ENCODE measurements around the gene XG. TPM values are rescaled to one million over a fixed set of nuclear protein-coding genes. Genes with fewer than 3 reads are reported as not detected.
"Not testable (repeated sequence)": the region's sequence is repeated elsewhere in the genome, so short reads cannot be mapped to it uniquely, and the experiment has no call there.

Gene XG
- total RNA-seq, 2 experiments from 2014 or later, result not detected

DNA sequence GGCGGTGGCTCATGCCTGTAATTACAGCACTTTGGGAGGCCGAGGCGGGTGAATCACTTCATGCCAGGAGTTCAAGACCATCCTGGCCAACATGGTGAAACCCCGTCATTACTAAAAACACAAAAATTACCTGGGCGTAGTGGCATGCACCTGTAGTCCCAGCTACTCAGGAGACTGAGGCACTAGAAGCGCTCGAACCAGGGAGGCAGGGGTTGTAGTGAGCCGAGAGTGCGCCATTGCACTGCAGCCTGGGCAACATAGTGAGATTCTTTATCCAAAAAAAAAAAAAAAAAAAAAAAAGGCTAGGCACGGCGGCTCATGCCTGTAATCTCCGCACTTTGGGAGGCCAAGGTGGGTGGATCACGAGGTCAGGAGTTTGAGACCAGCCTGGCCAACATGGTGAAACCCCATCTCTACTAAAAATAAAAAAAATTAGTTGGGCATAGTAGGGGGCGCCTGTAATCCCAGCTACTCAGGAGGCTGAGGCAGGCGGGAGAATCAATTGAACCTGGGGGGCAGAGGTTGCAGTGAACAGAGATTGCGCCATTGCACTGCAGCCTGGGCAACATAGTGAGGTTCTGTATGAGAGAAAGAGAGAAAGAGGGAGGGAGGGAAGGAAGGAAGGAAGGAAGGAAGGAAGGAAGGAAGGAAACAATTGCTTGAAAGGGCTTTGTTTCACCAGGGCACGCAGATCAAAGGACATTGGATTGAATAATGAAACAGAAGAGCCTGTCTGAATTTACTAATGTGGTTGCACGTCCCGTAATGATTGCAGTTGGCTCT lies 13.1 kb downstream of the XG start:
- ATAC-seq; CTCF ChIA-PET; H3K4me1 Mint-ChIP-seq; H3K27ac Mint-ChIP-seq; H3K27me3 Mint-ChIP-seq; H3K4me3 Mint-ChIP-seq; H3K36me3 Mint-ChIP-seq (ENCODE audit: low read depth); intact Hi-C loops (cut with DNase I, micrococcal nuclease); POLR2A ChIA-PET; H3K9me3 Mint-ChIP-seq (ENCODE audit: low read depth); DNase-seq: not testable (repeated sequence)

DNA sequence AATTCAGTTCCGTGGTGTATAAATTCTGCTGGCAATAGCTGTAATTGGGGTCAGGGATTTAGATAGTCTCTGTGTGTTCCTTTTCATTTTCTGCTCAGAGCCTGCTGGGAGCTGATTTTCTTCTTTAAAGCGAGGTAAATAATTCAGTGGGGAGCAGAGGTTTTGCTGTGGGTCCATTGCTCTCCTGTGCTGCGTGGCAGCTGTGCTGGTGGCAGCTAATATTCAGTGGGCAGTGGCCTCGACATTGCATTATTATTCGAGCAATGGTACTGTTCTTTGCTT lies 13.7 kb downstream of the XG start:
- Mint-ChIP-seq H3K4me1 (peaks cover 5% of the 10 kb centered on the region), H3K4me3 (no peak overlapping the region), H3K9me3 (ENCODE audit: low read depth) (no peaks in the 10 kb centered on the region), H3K27ac (no peak overlapping the region), H3K36me3 (ENCODE audit: low read depth) (no peaks in the 10 kb centered on the region), H3K27me3 (peaks cover 5% of the 10 kb centered on the region)
- ChIA-PET CTCF (no interaction called here), POLR2A (no interaction called here)
- DNase-seq (no peak), ATAC-seq (no peak)
- intact Hi-C loops (cut with DNase I, micrococcal nuclease), result no loop called here

DNA sequence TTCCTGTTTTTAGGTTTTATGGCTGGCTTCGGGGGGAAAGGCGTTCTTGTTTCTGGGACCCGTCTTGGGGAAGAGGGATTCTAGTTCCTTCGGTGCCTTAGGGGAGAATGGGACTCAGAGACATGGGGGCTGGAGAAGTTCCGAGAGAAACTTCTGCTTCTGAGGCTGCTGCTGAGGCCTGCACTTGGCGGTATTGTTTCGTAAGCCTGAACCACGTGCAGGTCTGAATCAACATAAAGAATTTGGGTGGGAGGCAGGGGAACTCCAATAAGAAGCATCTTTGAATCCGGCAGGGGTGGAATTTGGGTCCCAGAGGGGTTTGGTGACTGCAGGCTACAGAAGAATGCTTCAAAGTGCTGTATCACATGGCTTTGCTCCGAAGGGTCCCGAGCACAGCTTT lies 15.1 kb downstream of the XG start:
- DNase-seq (no peak), ATAC-seq (no peak)
- peaks cover 5% of the 10 kb centered on the region for H3K4me1 Mint-ChIP-seq
- no peak overlapping the region for H3K27ac Mint-ChIP-seq
- peaks cover 6% of the 10 kb centered on the region for H3K27me3 Mint-ChIP-seq
- intact Hi-C loops (cut with DNase I, micrococcal nuclease), result no loop called here
- ChIA-PET POLR2A (no interaction called here), CTCF (no interaction called here)
- no peaks in the 10 kb centered on the region for H3K9me3 Mint-ChIP-seq (ENCODE audit: low read depth)
- no peak overlapping the region for H3K4me3 Mint-ChIP-seq
- H3K36me3 Mint-ChIP-seq (ENCODE audit: low read depth), result no peaks in the 10 kb centered on the region

DNA sequence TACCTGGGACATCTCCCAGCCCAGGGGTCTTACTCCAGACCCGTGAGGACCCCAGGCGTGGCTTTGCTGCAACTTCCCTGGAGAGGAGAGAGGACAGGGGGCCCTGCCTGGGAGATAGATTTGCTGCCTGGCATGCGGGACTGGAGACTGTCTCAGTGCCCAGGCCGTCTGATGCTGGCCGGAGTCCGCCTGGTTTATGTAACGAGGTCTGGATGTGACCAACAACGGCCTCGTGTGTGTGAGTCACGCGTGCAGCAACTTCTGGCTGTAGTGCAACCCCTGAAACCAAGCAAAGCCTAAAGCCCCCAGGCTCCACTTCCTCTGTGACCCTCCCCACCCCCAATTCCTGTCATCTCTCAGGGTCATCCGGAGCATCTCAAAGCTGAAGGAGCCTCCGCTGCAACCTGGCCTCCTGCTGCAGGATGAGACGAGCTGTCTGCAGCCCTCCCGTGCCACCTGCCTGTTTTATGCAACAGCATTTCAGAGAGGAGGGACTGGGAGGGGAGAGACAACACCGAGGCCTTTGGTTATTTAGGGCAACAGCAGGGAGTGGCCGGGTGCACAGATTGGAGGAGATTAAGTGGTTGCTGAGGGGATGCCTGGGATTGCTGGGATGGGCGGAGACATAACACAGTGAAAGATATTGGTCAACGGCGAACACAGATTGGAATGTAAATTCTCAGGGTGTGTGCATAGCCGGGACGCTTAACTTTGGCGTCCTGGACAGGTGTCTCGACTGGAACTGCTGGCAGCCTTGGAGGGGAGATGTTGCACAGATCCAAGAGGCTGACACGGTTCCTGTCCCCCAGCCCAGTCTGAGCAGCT lies 16.0 kb downstream of the XG start:
- Mint-ChIP-seq H3K4me3 (no peak overlapping the region), H3K9me3 (ENCODE audit: low read depth) (no peaks in the 10 kb centered on the region), H3K4me1 (peaks cover 5% of the 10 kb centered on the region), H3K27me3 (peaks cover 9% of the 10 kb centered on the region), H3K27ac (no peak overlapping the region), H3K36me3 (ENCODE audit: low read depth) (no peaks in the 10 kb centered on the region)
- ChIA-PET CTCF (no interaction called here), POLR2A (no interaction called here)
- ATAC-seq, result no peak
- DNase-seq, result no peak
- intact Hi-C loops (cut with DNase I, micrococcal nuclease), result no loop called here

DNA sequence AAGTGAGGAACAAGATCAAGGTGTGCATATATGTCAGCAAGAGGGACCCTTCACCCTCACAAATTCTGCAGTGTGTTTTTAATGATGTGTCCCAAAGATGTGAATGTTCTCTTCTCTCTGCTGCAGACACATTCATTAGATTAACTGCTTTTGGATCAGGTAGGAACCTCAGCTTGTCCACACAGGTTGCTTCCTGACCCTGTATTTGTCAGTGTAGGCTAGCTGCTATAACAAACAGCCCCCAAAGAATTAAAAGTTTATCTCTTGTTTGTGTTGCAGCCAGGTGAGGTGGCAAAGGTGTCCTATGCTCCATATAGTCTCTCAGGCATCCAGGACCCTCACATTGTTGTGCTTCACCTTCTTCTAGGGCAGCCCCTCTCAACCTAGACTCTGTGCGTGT lies 17.8 kb downstream of the XG start:
- Mint-ChIP-seq H3K36me3 (ENCODE audit: low read depth) (no peaks in the 10 kb centered on the region), H3K27ac (no peak overlapping the region), H3K27me3 (peaks cover 12% of the 10 kb centered on the region), H3K4me3 (no peak overlapping the region), H3K9me3 (ENCODE audit: low read depth) (peaks cover 4% of the 10 kb centered on the region), H3K4me1 (peaks cover 5% of the 10 kb centered on the region)
- ATAC-seq (no peak), DNase-seq (no peak)
- intact Hi-C loops (cut with DNase I, micrococcal nuclease), result no loop called here
- CTCF ChIA-PET, result no interaction called here
- POLR2A ChIA-PET, result no interaction called here

DNA sequence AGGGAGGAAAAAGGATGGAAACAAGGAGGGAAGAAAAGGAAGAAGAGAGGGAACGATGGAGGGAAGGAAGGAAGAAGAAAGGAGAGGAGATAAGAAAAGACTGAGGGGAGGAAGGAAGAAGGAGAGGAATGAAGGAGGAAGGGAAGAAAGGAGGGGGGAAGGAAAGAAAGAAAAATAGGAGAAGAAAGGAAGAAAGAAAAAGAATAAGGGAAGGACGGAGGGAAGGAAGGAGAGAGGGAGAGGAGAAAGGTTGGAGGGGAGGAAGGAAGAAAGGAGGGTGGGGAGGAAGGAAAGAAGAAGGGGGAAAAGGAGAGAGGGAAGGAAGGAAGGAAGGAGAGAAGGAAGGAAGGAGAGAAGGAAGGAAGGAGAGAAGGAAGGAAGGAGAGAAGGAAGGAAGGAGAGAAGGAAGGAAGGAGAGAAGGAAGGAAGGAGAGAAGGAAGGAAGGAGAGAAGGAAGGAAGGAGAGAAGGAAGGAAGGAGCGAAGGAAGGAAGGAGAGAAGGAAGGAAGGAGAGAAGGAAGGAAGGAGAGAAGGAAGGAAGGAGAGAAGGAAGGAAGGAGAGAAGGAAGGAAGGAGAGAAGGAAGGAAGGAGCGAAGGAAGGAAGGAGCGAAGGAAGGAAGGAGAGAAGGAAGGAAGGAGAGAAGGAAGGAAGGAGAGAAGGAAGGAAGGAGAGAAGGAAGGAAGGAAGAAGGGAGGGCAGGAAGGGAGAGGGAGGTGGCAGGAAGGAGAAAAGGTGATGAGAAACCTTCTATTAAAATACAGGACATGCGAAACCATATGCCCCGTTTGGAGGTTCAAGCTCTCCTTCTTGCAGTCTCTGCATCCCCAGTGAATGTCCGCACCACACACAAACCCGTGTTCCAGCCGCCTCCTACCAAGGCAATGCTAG lies 21.6 kb downstream of the XG start:
- H3K4me3 Mint-ChIP-seq; ATAC-seq; H3K4me1 Mint-ChIP-seq; CTCF ChIA-PET; H3K36me3 Mint-ChIP-seq (ENCODE audit: low read depth); H3K9me3 Mint-ChIP-seq (ENCODE audit: low read depth); POLR2A ChIA-PET; H3K27ac Mint-ChIP-seq; intact Hi-C loops (cut with DNase I, micrococcal nuclease); DNase-seq: not testable (repeated sequence)
- peaks cover 13% of the 10 kb centered on the region for H3K27me3 Mint-ChIP-seq

DNA sequence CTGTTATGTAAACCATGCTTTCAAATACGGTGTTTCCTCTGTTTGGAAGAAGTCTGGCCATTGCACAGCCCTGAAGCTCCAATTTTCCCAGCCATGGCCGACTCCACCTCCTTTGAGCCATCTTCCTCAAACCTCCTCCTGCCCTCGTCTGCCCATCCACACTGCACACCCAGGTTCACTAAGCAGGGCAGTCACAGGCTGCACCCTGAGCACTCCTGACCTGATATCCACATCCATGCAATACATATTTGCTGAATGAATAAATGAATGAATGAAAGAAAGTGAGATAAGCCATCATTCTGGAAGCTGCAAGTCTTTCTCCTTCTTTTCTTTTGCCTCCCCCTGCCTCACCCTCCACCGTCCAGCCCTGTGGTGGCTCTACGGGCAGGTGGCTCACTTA lies 22.2 kb downstream of the XG start:
- CTCF ChIA-PET, result no interaction called here
- POLR2A ChIA-PET, result no interaction called here
- ATAC-seq (no peak), DNase-seq (no peak)
- H3K4me3 Mint-ChIP-seq, result no peak overlapping the region
- H3K4me1 Mint-ChIP-seq, result no peaks in the 10 kb centered on the region
- no peaks in the 10 kb centered on the region for H3K36me3 Mint-ChIP-seq (ENCODE audit: low read depth)
- H3K9me3 Mint-ChIP-seq (ENCODE audit: low read depth), result peaks cover 9% of the 10 kb centered on the region
- peaks cover 13% of the 10 kb centered on the region for H3K27me3 Mint-ChIP-seq
- intact Hi-C loops (cut with DNase I, micrococcal nuclease), result no loop called here
- H3K27ac Mint-ChIP-seq, result no peak overlapping the region

DNA sequence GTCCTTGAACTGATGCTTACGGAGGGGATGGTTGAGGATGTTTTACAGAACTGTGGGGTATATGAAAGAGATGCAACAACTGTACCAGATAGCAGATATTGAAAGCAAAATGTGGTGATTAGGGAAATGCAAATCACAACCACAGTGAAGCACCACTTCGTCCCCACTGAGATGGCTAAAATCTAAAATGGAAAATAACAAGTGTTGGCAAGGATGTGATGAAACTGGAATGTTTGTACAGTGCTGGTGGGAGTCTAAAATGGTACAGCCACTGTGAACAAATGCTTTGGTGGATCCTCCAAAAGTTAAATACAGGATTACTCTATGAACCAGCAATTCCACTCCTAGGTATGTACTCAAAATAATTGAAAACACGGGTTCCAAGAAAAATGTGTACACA lies 22.9 kb downstream of the XG start:
- Mint-ChIP-seq H3K9me3 (ENCODE audit: low read depth) (peaks cover 9% of the 10 kb centered on the region), H3K4me1 (no peaks in the 10 kb centered on the region), H3K27me3 (peaks cover 11% of the 10 kb centered on the region), H3K4me3 (no peak overlapping the region), H3K36me3 (ENCODE audit: low read depth) (no peaks in the 10 kb centered on the region), H3K27ac (no peak overlapping the region)
- ATAC-seq (no peak), DNase-seq (no peak)
- intact Hi-C loops (cut with DNase I, micrococcal nuclease), result no loop called here
- CTCF ChIA-PET, result no interaction called here
- POLR2A ChIA-PET, result no interaction called here

DNA sequence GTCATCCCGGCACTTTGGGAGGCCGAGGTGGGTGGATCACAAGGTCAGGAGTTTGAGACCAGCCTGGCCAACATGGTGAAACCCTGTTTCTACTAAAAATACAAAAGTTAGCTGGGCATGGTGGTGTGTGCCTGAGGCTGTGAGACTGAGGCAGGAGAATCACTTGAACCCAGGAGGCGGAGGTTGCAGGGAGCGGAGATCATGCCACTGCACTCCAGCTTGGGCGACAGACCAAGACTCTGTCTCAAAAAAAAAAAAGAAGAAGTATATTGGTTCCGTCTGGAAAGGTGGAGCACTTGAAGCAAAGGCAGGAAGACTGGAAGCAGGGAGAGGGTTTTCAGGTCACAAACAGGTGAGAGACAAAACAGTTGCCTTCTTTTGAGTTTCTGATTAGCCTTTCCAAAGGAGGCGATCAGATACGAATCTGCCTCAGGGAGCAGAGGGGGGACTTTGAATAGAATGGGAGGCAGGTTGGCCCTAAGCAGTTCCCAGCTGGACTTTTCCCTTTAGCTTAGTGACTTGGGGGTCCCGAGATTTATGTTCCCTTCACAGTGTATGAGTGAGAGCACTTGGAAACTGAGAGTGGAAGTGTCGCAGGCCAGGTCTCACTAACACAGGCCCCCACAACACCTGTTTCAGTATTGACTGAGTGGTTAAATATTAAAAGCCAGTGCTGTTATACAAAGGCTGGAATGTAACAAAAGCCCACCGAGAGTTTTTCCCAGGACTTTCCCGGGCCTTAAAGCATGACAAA lies 28.8 kb downstream of the XG start:
- intact Hi-C loops (cut with DNase I, micrococcal nuclease); H3K27ac Mint-ChIP-seq; H3K4me3 Mint-ChIP-seq; DNase-seq; H3K9me3 Mint-ChIP-seq (ENCODE audit: low read depth); CTCF ChIA-PET; POLR2A ChIA-PET; H3K27me3 Mint-ChIP-seq; ATAC-seq; H3K36me3 Mint-ChIP-seq (ENCODE audit: low read depth): not testable (repeated sequence)
- H3K4me1 Mint-ChIP-seq, result peaks cover 10% of the 10 kb centered on the region

DNA sequence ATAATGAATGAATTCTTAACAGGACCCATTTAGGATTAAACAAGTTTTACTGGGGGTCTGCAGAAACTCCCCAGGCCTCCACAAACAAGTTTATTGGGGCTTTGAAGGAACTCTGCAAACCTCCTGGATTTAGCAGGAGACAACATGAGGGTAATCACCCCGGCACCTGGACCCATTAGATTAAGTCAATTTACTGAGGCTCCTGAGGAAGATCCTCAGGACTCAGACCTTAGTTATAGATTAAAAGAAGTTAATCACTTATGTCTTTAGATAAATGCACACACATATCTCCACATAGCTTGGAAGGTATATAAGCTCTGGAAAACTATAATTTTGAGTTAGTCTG lies 29.4 kb downstream of the XG start:
- ChIA-PET CTCF (no interaction called here), POLR2A (no interaction called here)
- ATAC-seq (no peak), DNase-seq (no peak)
- Mint-ChIP-seq H3K9me3 (ENCODE audit: low read depth) (no peaks in the 10 kb centered on the region), H3K4me3 (no peak overlapping the region), H3K36me3 (ENCODE audit: low read depth) (no peaks in the 10 kb centered on the region), H3K27me3 (no peaks in the 10 kb centered on the region), H3K4me1 (peaks cover 10% of the 10 kb centered on the region), H3K27ac (no peak overlapping the region)
- intact Hi-C loops (cut with DNase I, micrococcal nuclease), result no loop called here

DNA sequence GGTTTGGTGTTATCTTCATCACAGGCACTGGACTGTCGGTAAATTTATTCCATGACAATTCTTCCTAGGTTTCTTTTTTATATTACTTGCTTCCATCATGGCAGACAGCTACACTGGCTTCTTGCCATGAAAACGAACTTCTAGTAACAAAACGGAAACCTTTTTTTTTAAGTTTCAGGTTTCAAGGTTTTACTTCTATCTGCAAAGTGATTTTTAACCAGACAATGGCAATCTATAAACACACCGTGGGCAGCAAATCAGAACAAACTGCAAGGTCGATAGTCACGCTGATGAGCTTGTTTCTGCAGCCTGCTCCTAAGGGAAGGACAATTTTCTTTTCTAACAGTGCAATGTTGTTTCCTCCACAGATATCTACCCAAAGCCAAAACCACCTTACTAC lies 29.9 kb downstream of the XG start:
- Mint-ChIP-seq H3K27me3 (no peaks in the 10 kb centered on the region), H3K4me3 (no peak overlapping the region), H3K27ac (no peak overlapping the region), H3K9me3 (ENCODE audit: low read depth) (no peaks in the 10 kb centered on the region), H3K4me1 (peaks cover 10% of the 10 kb centered on the region), H3K36me3 (ENCODE audit: low read depth) (no peaks in the 10 kb centered on the region)
- ATAC-seq (no peak), DNase-seq (no peak)
- intact Hi-C loops (cut with DNase I, micrococcal nuclease), result no loop called here
- CTCF ChIA-PET, result no interaction called here
- POLR2A ChIA-PET, result no interaction called here

All from activated CD4-positive, alpha-beta T cell treated with anti-CD3 and anti-CD28 coated beads for 36 hours (primary cell).